H1 (cell line): ENCODE results near the gene MT1X. TPM values are rescaled to one million over a fixed set of nuclear protein-coding genes. Genes with fewer than 3 reads are reported as not detected.

Source experiments
- POU5F1 ChIP-seq: IDR thresholded peaks from 2 replicates; pipeline ENCODE4 v1.6.1; 2011; ENCODE audit warnings: low read depth, mild to moderate bottlenecking, low read length, moderate library complexity
- RNF2 ChIP-seq: fragments of 200-900, 300-1000 bp; sonication (generic); IDR thresholded peaks from 2 replicates; pipeline ENCODE4 v1.7.1; 2016; ENCODE audit warnings: borderline replicate concordance, low read depth, mild to moderate bottlenecking, antibody characterized with exemption, low read length; ENCODE audit not compliant: poor library complexity, severe bottlenecking; ENCODE audit errors: missing control alignments
- polyA plus RNA-seq, 7 experiments: library from polyadenylated mRNA; depleted of rRNA in 3 of 7; stranded (reverse) in 5 of 7; unstranded in 2 of 7; fragments of >200 nt in 5 of 7; fragments of 200-250 nt in 2 of 7; gene quantifications; 1 replicate in 5 of 7; 2 replicates in 1 of 7; 4 replicates in 1 of 7; pipeline versions ENCODE4 v1.2.1 to v1.2.3, GENCODE V29; 2011 to 2013; ENCODE audit warnings: missing spikeins in 2 of 7, mixed read lengths in 2 of 7
- total RNA-seq: library from RNA; stranded (reverse); fragmentation: NEBNext Ultra II Directional; extraction: Animal tissue kit (Norgen Biotek cat#: 25700); gene quantifications from 2 replicates; pipeline ENCODE4 v1.2.1, GENCODE V29; 2021

The MT1X gene
- total and polyA plus RNA-seq, 2 of the 8 experiments (the other 6 are each of a cell fraction or from before 2014, with no cell fraction given): 52.4 to 1,060 TPM

GRCh38 chr16:56679818-56680217 lies 2.5 kb upstream of the MT1X start (continued):
- no peak for TF ChIP-seq POU5F1
- no peak for TF ChIP-seq RNF2
